ENCODE measurements around the gene ARRB1. TPM values are rescaled to one million over a fixed set of nuclear protein-coding genes. Genes with fewer than 3 reads are reported as not detected.

The ARRB1 gene
- total and polyA plus RNA-seq, 9 of the 15 experiments (the other 6 are each of a cell fraction or from before 2014, with no cell fraction given) = 6.6 to 45.4 (median 28.5) TPM

- TF ChIP-seq ZBTB8A (IDR thresholded peaks at IDR 0.05; ENCODE audit: partially characterized antibody) = no peak
Observed at GRCh38 chr11:75311858-75312288, 39.6 kb downstream of the ARRB1 start (continued).

- Histone ChIP-seq H3K4me2 (ENCODE audit: insufficient read depth, low read length) (no peak overlapping the region), H3K9me1 (ENCODE audit: control insufficient read depth, insufficient read depth, low read length) (no peaks in the 10 kb centered on the region), H3K4me1 (replicated peaks in 1 of 2; ENCODE audit: control insufficient read depth in 2 of 2, insufficient read depth in 2 of 2, low read length in 2 of 2) (peaks cover 13 to 25% of the 10 kb centered on the region in 2 experiments), H3K27ac (ENCODE audit: extremely low read depth, low read depth, low read length) (no peak overlapping the region), H3K36me3 (ENCODE audit: control insufficient read depth, insufficient read depth, low read length) (peaks cover 15% of the 10 kb centered on the region; the same call in 2 of the 3 replicates), H3K9me3 (replicated peaks; ENCODE audit: control insufficient read depth, insufficient read depth, low read depth, low read length) (no peaks in the 10 kb centered on the region), H3K9ac (ENCODE audit: insufficient read depth in 1 of 2, low read depth in 2 of 2, low read length in 2 of 2) (no peak overlapping the region), H4K20me1 (replicated peaks; ENCODE audit: control insufficient read depth, insufficient read depth, low read length) (peaks cover 6% of the 10 kb centered on the region), H3K79me2 (ENCODE audit: control insufficient read depth, insufficient read depth, low read length) (peaks cover 19% of the 10 kb centered on the region; the same call in 2 of the 3 replicates), H3K4me3 (no peak overlapping the region), H2AFZ (ENCODE audit: low read depth, low read length) (no peak overlapping the region), H3K27me3 (ENCODE audit: control insufficient read depth in 2 of 2, insufficient read depth in 2 of 2, low read length in 2 of 2) (no peaks in the 10 kb centered on the region)
- no peak for FAIRE-seq
- no peak for DNase-seq (ENCODE audit: extremely low read depth in 1 of 4, low spot score in 3 of 4)
- no TSS peak for BruUV-seq (replicated peaks)
- ATAC-seq = no peak
- 93% methylated on average over 4 of the region's 4 CpGs for WGBS (ENCODE audit: insufficient coverage, low coverage, missing lambda C conversion rate)
- ChIA-PET CTCF (ENCODE audit: low intra/inter-chr PET ratio) (no interaction called here), POLR2A (interaction anchor here (0.7 kb wide), 1 partner anchor 155 kb away, joined by 3 read pairs; no protein-coding TSS in a partner anchor)
- in situ Hi-C loops (cut with MboI) = no loop called here
- intact Hi-C loops (cut with micrococcal nuclease) = no loop called here
- no peak for TF ChIP-seq SMAD3 (CRISPR knock-in tag; conservative IDR thresholded peaks at IDR 0.05)
- TF ChIP-seq ZNF518B (CRISPR knock-in tag; IDR thresholded peaks at IDR 0.05) = no peak
- no peak for TF ChIP-seq GABPB2 (CRISPR knock-in tag; conservative IDR thresholded peaks at IDR 0.05)
- no peak for TF ChIP-seq PYGO2 (tag; IDR thresholded peaks at IDR 0.05)
- TF ChIP-seq PATZ1 (CRISPR knock-in tag; IDR thresholded peaks at IDR 0.05; ENCODE audit: borderline replicate concordance) = no peak
- no peak for TF ChIP-seq TBP (optimal IDR thresholded peaks at IDR 0.05; ENCODE audit: low read depth, low read length)
- TF ChIP-seq ZBTB17 (CRISPR knock-in tag; IDR thresholded peaks at IDR 0.05) = no peak
- no peak for TF ChIP-seq ZNF449 (CRISPR knock-in tag; IDR thresholded peaks at IDR 0.05)
- no peak for TF ChIP-seq ZNF311 (CRISPR knock-in tag; IDR thresholded peaks at IDR 0.05)
- TF ChIP-seq ETV6 (IDR thresholded peaks at IDR 0.05; ENCODE audit: borderline replicate concordance in 1 of 2, low read depth in 2 of 2, low read length in 1 of 2) = no peak
- TF ChIP-seq ETV6 (CRISPR knock-in tag; IDR thresholded peaks at IDR 0.05; ENCODE audit: borderline replicate concordance) = no peak
- TF ChIP-seq CEBPB (tag; IDR thresholded peaks at IDR 0.05) = no peak
- TF ChIP-seq TARDBP (IDR thresholded peaks at IDR 0.05) = no peak
- no peak for TF ChIP-seq TCF3 (CRISPR knock-in tag; IDR thresholded peaks at IDR 0.05)
Observed at GRCh38 chr11:75308986-75309385, 42.5 kb downstream of the ARRB1 start.
